ENCODE results near the gene FOXRED2. TPM values are rescaled to one million over a fixed set of nuclear protein-coding genes. Genes with fewer than 3 reads are reported as not detected.
A peak's percentile ranks its signal among the peaks of the same experiment; 100 is the strongest.

FOXRED2 gene
- total RNA-seq, 4 donors from 2014 or later, result 0.37 to 3.0 (median 1.5) TPM

- H3K36me3 ChIP-seq, result no peaks in the 10 kb centered on the region
- no peaks in the 10 kb centered on the region for H3K27me3 ChIP-seq
- in situ Hi-C loops (cut with MboI; ENCODE audit: low pct_ligation_motif_present in 1 of 4, low pct_unique_long_range_greater_than_20kb in 1 of 4, low sequenced_read_pairs in 3 of 4), result loop anchor here in 2 of 4 donors (25.0 kb wide), 1 partner anchor 305 kb away; no protein-coding TSS in a partner anchor
Observed at GRCh38 chr22:36492109-36492508, 14.7 kb downstream of the FOXRED2 start.

GRCh38 chr22:36491155-36491554, 15.7 kb downstream of the FOXRED2 start:
- intact Hi-C loops (cut with DNase I; ENCODE audit: low total_unique reads) (no loop called here), in situ Hi-C loops (cut with MboI; ENCODE audit: low pct_ligation_motif_present in 1 of 4, low pct_unique_long_range_greater_than_20kb in 1 of 4, low sequenced_read_pairs in 3 of 4) (loop anchor here in 2 of 4 donors (25.0 kb wide), 1 partner anchor 304 kb away; no protein-coding TSS in a partner anchor)
- DNase-seq, result no peak
- no peaks in the 10 kb centered on the region for H3K4me1 ChIP-seq
- no peaks in the 10 kb centered on the region for H3K27me3 ChIP-seq
- no peak overlapping the region for H3K27ac ChIP-seq
- no peak overlapping the region for H3K4me3 ChIP-seq
- no peaks in the 10 kb centered on the region for H3K9me3 ChIP-seq
- WGBS, 2 donors (ENCODE audit: low coverage in 1 of 2), result 81 to 95% methylated on average over 6 to 7 of the region's 7 CpGs
- TF ChIP-seq POLR2AphosphoS5 (IDR thresholded peaks at IDR 0.05), result no peak
- TF ChIP-seq CTCF (IDR thresholded peaks at IDR 0.05), result no peak
- no peak for TF ChIP-seq POLR2A (IDR thresholded peaks at IDR 0.05)
- no peaks in the 10 kb centered on the region for H3K36me3 ChIP-seq

More at GRCh38 chr22:36492109-36492508, 14.7 kb downstream of the FOXRED2 start:
- WGBS, 2 donors (ENCODE audit: low coverage in 1 of 2), result 85 to 92% methylated on average over 2 to 5 of the region's 5 CpGs
- intact Hi-C loops (cut with DNase I; ENCODE audit: low total_unique reads), result no loop called here
- no peak for TF ChIP-seq CTCF (IDR thresholded peaks at IDR 0.05)
- no peak for TF ChIP-seq POLR2AphosphoS5 (IDR thresholded peaks at IDR 0.05)
- no peak for TF ChIP-seq EP300 (IDR thresholded peaks at IDR 0.05; ENCODE audit: low read depth)
- TF ChIP-seq POLR2A (IDR thresholded peaks at IDR 0.05), result no peak
- H3K27ac ChIP-seq, result no peak overlapping the region
- H3K9me3 ChIP-seq, result no peaks in the 10 kb centered on the region
- no peak overlapping the region for H3K4me3 ChIP-seq
- H3K4me1 ChIP-seq, result no peaks in the 10 kb centered on the region
- no peak for DNase-seq

DNA sequence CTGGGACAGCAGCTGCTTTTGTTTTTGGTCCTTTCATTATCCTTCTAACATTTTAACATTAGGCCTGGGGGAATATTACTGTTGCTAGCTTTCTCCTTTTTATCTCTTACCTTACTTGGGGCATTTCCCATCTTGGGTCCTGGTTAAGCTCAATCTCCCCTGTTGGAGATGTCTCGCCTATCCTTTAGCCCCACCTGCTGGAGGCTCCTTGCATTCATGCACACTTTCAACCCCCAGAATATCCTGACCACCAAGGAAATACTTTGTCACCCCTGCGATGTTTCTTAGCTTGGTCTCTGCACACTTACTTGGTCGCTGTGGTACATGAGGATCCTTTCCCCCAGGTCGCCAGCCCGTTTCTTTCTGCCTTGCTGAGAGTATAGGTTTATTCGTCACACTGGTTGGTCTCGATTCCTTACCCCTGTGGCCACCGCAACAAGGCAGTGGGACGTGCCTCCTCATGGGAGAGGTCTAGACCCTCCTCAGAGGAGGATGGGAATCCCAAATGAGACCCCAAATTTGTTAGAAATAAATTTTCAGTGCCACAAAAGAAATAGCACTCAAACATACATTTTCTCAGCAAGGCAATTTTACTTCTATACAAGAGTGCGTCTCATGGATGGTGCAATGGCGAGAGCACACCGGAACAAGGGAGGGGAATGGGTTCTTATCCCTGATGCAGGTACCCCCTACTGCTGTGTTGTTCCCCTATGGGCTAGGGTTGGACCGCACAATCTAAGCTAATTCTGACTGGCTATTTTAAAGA, 20.0 kb downstream of the FOXRED2 start:
- 79 to 87% methylated on average over 5 to 13 of the region's 13 CpGs for WGBS, 2 donors (ENCODE audit: low coverage in 1 of 2)
- H3K36me3 ChIP-seq, result no peaks in the 10 kb centered on the region
- peak; percentile 58 for DNase-seq
- no peak for TF ChIP-seq EP300 (IDR thresholded peaks at IDR 0.05; ENCODE audit: low read depth)
- peak; percentile 61 to 78 (median 71) for TF ChIP-seq CTCF (IDR thresholded peaks at IDR 0.05)
- TF ChIP-seq POLR2A (IDR thresholded peaks at IDR 0.05), result no peak
- TF ChIP-seq POLR2AphosphoS5 (IDR thresholded peaks at IDR 0.05), result peak in 1 of 3 donors; percentile 52
- peaks cover 0 to 6% (median 3%) of the 10 kb centered on the region in 4 donors for H3K4me1 ChIP-seq
- intact Hi-C loops (cut with DNase I; ENCODE audit: low total_unique reads) (loop anchor here (5.0 kb wide), 2 partner anchors 290 to 345 kb away; no protein-coding TSS in a partner anchor), in situ Hi-C loops (cut with MboI; ENCODE audit: low pct_ligation_motif_present in 1 of 4, low pct_unique_long_range_greater_than_20kb in 1 of 4, low sequenced_read_pairs in 3 of 4) (loop anchor here in 2 of 4 donors (25.0 kb wide), 1 partner anchor 300 kb away; no protein-coding TSS in a partner anchor)
- H3K4me3 ChIP-seq, result no peak overlapping the region
- H3K9me3 ChIP-seq, result no peaks in the 10 kb centered on the region
- no peaks in the 10 kb centered on the region for H3K27me3 ChIP-seq
- no peak overlapping the region for H3K27ac ChIP-seq

DNA sequence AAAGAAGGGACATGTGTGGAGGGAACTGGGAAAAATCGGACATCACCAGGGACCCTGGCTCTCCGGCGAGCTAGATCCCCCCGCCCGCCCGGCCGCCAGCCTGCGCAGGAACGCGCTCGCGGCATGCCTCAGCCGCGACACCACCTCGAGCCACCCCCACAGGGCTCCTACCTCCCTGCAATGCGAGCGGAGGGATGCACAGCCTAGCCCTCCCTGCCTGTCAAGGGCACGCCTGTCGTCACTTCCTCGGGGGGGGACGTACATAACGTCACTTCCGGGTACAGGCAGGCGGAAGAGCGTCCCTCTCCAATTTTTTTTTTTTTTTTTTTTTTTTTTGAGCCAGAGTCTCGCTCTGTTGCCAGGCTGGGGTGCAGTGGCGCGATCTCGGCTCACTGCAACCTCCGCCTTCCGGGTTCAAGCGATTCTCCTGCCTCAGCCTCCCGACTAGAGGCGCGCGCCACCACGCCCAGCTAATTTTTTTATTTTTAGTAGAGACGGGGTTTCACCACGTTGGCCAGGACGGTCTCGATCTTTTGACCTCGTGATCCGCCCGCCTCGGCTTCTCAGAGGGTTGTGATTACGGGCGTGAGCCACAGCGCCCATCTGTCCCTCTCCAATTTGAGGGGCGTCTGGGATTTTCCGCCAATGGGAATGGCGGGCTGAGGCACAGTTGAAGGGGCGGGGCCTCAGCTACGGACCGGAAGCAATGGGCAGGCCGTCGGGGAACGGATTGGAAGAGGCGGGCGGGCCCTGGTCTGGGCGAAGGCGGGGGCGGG, 25.3 kb downstream of the FOXRED2 start, which contains the start of gene TXN2:
TSS of gene TXN2 (minus strand) at position 248 of the 776 bp plus-strand sequence. CDS start 803 bp downstream, outside the sequence.
- H3K4me1 ChIP-seq, result peaks cover 6 to 15% (median 10%) of the 10 kb centered on the region in 4 donors
- no peaks in the 10 kb centered on the region for H3K9me3 ChIP-seq
- H3K27ac ChIP-seq, result peak within 1 kb of the TSS; percentile 99 to 100 (median 100)
- TF ChIP-seq POLR2AphosphoS5 (IDR thresholded peaks at IDR 0.05), result peak; percentile 95 to 97 (median 96)
- peak; percentile 91 for TF ChIP-seq POLR2A (IDR thresholded peaks at IDR 0.05)
- no peak for TF ChIP-seq EP300 (IDR thresholded peaks at IDR 0.05; ENCODE audit: low read depth)
- peak in 2 of 5 experiments; percentile 4 to 10 for TF ChIP-seq CTCF (IDR thresholded peaks at IDR 0.05)
- peak within 1 kb of the TSS; percentile 60 to 80 (median 70) for H3K4me3 ChIP-seq
- intact Hi-C loops (cut with DNase I; ENCODE audit: low total_unique reads) (no loop called here), in situ Hi-C loops (cut with MboI; ENCODE audit: low pct_ligation_motif_present in 1 of 4, low pct_unique_long_range_greater_than_20kb in 1 of 4, low sequenced_read_pairs in 3 of 4) (loop anchor here in 2 of 4 donors (25.0 kb wide), 1 partner anchor 294 kb away; no protein-coding TSS in a partner anchor)
- 0 to 1% methylated on average over 11 to 59 of the region's 62 CpGs for WGBS, 2 donors (ENCODE audit: low coverage in 1 of 2)
- H3K27me3 ChIP-seq, result no peaks in the 10 kb centered on the region
- DNase-seq, result peak; percentile 97
- peaks cover 0 to 11% (median 1%) of the 10 kb centered on the region in 4 donors for H3K36me3 ChIP-seq

All from transverse colon (tissue), 4 donors.